ENCODE results near the gene TAGLN2. TPM values are rescaled to one million over a fixed set of nuclear protein-coding genes. Genes with fewer than 3 reads are reported as not detected.
A peak's percentile ranks its signal among the peaks of the same experiment; 100 is the strongest.

The TAGLN2 gene
- polyA plus RNA-seq, 12 donors: 150 to 239 (median 173) TPM; not detected in 1

GRCh38 chr1:159937054-159937750 is 11.9 kb upstream of the TAGLN2 start:
- DNase-seq: no peak

GRCh38 chr1:159936273-159936904 is 11.1 kb upstream of the TAGLN2 start:
- DNase-seq: peak; percentile 66

GRCh38 chr1:159935719-159936272 is 10.5 kb upstream of the TAGLN2 start:
- no peak for DNase-seq

GRCh38 chr1:159935305-159935704 is 10.0 kb upstream of the TAGLN2 start:
- no peak for DNase-seq

- DNase-seq: no peak
These were observed 9.1 kb upstream of the TAGLN2 start for GRCh38 chr1:159934136-159935039.

- no peak for DNase-seq
These were observed 8.0 kb upstream of the TAGLN2 start for GRCh38 chr1:159933347-159933746.

GRCh38 chr1:159932296-159933285 is 7.3 kb upstream of the TAGLN2 start:
- no peak for DNase-seq

- DNase-seq: no peak
These were observed 6.5 kb upstream of the TAGLN2 start for GRCh38 chr1:159931795-159932173.

- DNase-seq: no peak
These were observed 5.9 kb upstream of the TAGLN2 start for GRCh38 chr1:159931101-159931794.

GRCh38 chr1:159930634-159931033 is 5.3 kb upstream of the TAGLN2 start:
- DNase-seq: no peak

- DNase-seq: no peak
These were observed 4.9 kb upstream of the TAGLN2 start for GRCh38 chr1:159930216-159930615.

GRCh38 chr1:159929155-159930051 is 4.1 kb upstream of the TAGLN2 start:
- DNase-seq: no peak

- no peak for DNase-seq
These were observed 3.3 kb upstream of the TAGLN2 start for GRCh38 chr1:159928491-159929050.

GRCh38 chr1:159927849-159928431 is 2.6 kb upstream of the TAGLN2 start:
- no peak for DNase-seq

GRCh38 chr1:159927211-159927848 is 2.0 kb upstream of the TAGLN2 start:
- no peak for DNase-seq

- no peak for DNase-seq
These were observed 392 bp upstream of the TAGLN2 start for GRCh38 chr1:159925719-159926078.

GRCh38 chr1:159924025-159924790 is 1.1 kb downstream of the TAGLN2 start:
- peak; percentile 75 for DNase-seq
